Fibroblast of lung (primary cell): ENCODE measurements around the gene CEACAM18. TPM values are rescaled to one million over a fixed set of nuclear protein-coding genes. Genes with fewer than 3 reads are reported as not detected.

Experiments used
- DNase-seq, 2 donors: peaks; one replicate each; pipeline versions ENCODE4 v3.0.0 to v3.0.0-alpha.2; 2010; ENCODE audit warnings: low read depth in 2 of 2
- H2AFZ ChIP-seq: 2 replicates; pipeline ENCODE4 v1.5.1; 2012; ENCODE audit warnings: low read length, control low read depth, inconsistent platforms
- H3K27ac ChIP-seq: 2 replicates; pipeline ENCODE4 v1.5.1; 2011; ENCODE audit warnings: low read length, control low read depth; ENCODE audit not compliant: insufficient read depth
- H3K27me3 ChIP-seq: 2 replicates; pipeline ENCODE4 v1.5.1; 2011; ENCODE audit warnings: mild to moderate bottlenecking, low read length; ENCODE audit not compliant: control insufficient read depth, insufficient read depth
- H3K36me3 ChIP-seq: 2 replicates; pipeline ENCODE4 v1.5.1; 2011; ENCODE audit warnings: low read length; ENCODE audit not compliant: control insufficient read depth, insufficient read depth
- H3K4me1 ChIP-seq: 2 replicates; pipeline ENCODE4 v1.5.1; 2011; ENCODE audit warnings: low read length; ENCODE audit not compliant: control insufficient read depth, insufficient read depth; ENCODE audit errors: extremely low read depth
- H3K4me2 ChIP-seq: 2 replicates; pipeline ENCODE4 v1.5.1; 2011; ENCODE audit warnings: low read length, control low read depth; ENCODE audit not compliant: insufficient read depth; ENCODE audit errors: extremely low read depth
- H3K4me3 ChIP-seq, 4 experiments: fragments of 200-600 bp in 1 of 4; sonication (generic) in 1 of 4; replicated peaks in 1 of 4; 2 replicates each; pipeline ENCODE4 v1.5.1; 2011 to 2016; ENCODE audit warnings: low read length in 4 of 4, low read depth in 3 of 4, mild to moderate bottlenecking in 3 of 4, control low read depth in 2 of 4, inconsistent platforms in 1 of 4, mixed read lengths in 1 of 4; ENCODE audit not compliant: insufficient read depth in 1 of 4; ENCODE audit errors: control extremely low read depth in 1 of 4
- H3K79me2 ChIP-seq: 2 replicates; pipeline ENCODE4 v1.5.1; 2012; ENCODE audit warnings: mild to moderate bottlenecking, low read length, inconsistent platforms; ENCODE audit not compliant: control insufficient read depth, insufficient read depth
- H3K9ac ChIP-seq: 2 replicates; pipeline ENCODE4 v1.5.1; 2011; ENCODE audit warnings: mild to moderate bottlenecking, low read length, control low read depth; ENCODE audit not compliant: insufficient read depth
- H3K9me3 ChIP-seq: 2 replicates; pipeline ENCODE4 v1.5.1; 2012; ENCODE audit warnings: low read depth, low read length; ENCODE audit not compliant: control insufficient read depth, insufficient read depth
- H4K20me1 ChIP-seq: 2 replicates; pipeline ENCODE4 v1.5.1; 2011; ENCODE audit warnings: low read length; ENCODE audit not compliant: control insufficient read depth, insufficient read depth; ENCODE audit errors: extremely low read depth
- CTCF ChIP-seq, 2 donors: IDR thresholded peaks in 1 of 2; conservative IDR thresholded peaks in 1 of 2; 1 replicate in 1 of 2; 2 replicates in 1 of 2; pipeline ENCODE4 v1.5.1; 2011 to 2012; ENCODE audit warnings: low read length in 2 of 2, control low read depth in 1 of 2, inconsistent platforms in 1 of 2, low read depth in 1 of 2, mild to moderate bottlenecking in 1 of 2
- EZH2 ChIP-seq: IDR thresholded peaks from 2 replicates; pipeline ENCODE4 v1.5.1; 2012; ENCODE audit warnings: low read length, control low read depth, mild to moderate bottlenecking; ENCODE audit errors: missing control alignments
- polyA plus RNA-seq, 2 donors: library from polyadenylated mRNA; depleted of rRNA in 1 of 2; stranded (reverse) in 1 of 2; unstranded in 1 of 2; fragments of >200 nt; gene quantifications; 2 replicates each; pipeline ENCODE4 v1.2.1, GENCODE V29; 2011 to 2012; ENCODE audit warnings: missing spikeins in 1 of 2
- total RNA-seq: library from RNA; depleted of rRNA; stranded (reverse); fragments of >200 nt; gene quantifications from 2 replicates; pipeline ENCODE4 v1.2.1, GENCODE V29; 2014

CEACAM18 gene
- total and polyA plus RNA-seq, 2 donors (not counting 1 experiment from before 2014, with no cell fraction given): not detected

- no peak for TF ChIP-seq CTCF (conservative IDR thresholded peaks at IDR 0.05 in 1 of 2, IDR thresholded peaks at IDR 0.05 in 1 of 2; ENCODE audit: low read depth in 1 of 2, low read length in 2 of 2)
- no peak for TF ChIP-seq EZH2
Measured at GRCh38 chr19:51480590-51480989, 2.3 kb downstream of the CEACAM18 start.

GRCh38 chr19:51485960-51486660 is 7.8 kb downstream of the CEACAM18 start:
- no peaks in the 10 kb centered on the region for H3K36me3 ChIP-seq
- H3K9ac ChIP-seq: no peak overlapping the region
- no peak for DNase-seq
- no peak overlapping the region for H2AFZ ChIP-seq
- no peak overlapping the region for H3K4me3 ChIP-seq
- TF ChIP-seq EZH2 (no peak), CTCF (conservative IDR thresholded peaks at IDR 0.05 in 1 of 2, IDR thresholded peaks at IDR 0.05 in 1 of 2; ENCODE audit: low read depth in 1 of 2, low read length in 2 of 2) (no peak)
- H3K27ac ChIP-seq: no peak overlapping the region
- no peaks in the 10 kb centered on the region for H3K9me3 ChIP-seq
- H3K4me2 ChIP-seq: no peak overlapping the region
- H3K27me3 ChIP-seq: no peaks in the 10 kb centered on the region
- H3K4me1 ChIP-seq: no peaks in the 10 kb centered on the region
- no peaks in the 10 kb centered on the region for H4K20me1 ChIP-seq
- H3K79me2 ChIP-seq: no peaks in the 10 kb centered on the region

More at GRCh38 chr19:51480590-51480989, 2.3 kb downstream of the CEACAM18 start:
- H3K9me3 ChIP-seq: no peaks in the 10 kb centered on the region
- H3K27ac ChIP-seq: no peak overlapping the region
- H3K4me3 ChIP-seq: no peak overlapping the region
- no peak overlapping the region for H3K9ac ChIP-seq
- no peak for DNase-seq
- H3K27me3 ChIP-seq: no peaks in the 10 kb centered on the region
- no peak overlapping the region for H3K4me2 ChIP-seq
- H2AFZ ChIP-seq: no peak overlapping the region
- no peaks in the 10 kb centered on the region for H3K36me3 ChIP-seq
- H3K79me2 ChIP-seq: no peaks in the 10 kb centered on the region
- no peaks in the 10 kb centered on the region for H3K4me1 ChIP-seq
- no peaks in the 10 kb centered on the region for H4K20me1 ChIP-seq

- DNase-seq: no peak
- TF ChIP-seq EZH2 (no peak), CTCF (conservative IDR thresholded peaks at IDR 0.05 in 1 of 2, IDR thresholded peaks at IDR 0.05 in 1 of 2; ENCODE audit: low read depth in 1 of 2, low read length in 2 of 2) (no peak)
- no peaks in the 10 kb centered on the region for H4K20me1 ChIP-seq
- H3K27ac ChIP-seq: no peak overlapping the region
- H3K36me3 ChIP-seq: no peaks in the 10 kb centered on the region
- no peaks in the 10 kb centered on the region for H3K4me1 ChIP-seq
- H3K4me2 ChIP-seq: no peak overlapping the region
- H3K27me3 ChIP-seq: no peaks in the 10 kb centered on the region
- no peaks in the 10 kb centered on the region for H3K79me2 ChIP-seq
- H2AFZ ChIP-seq: no peak overlapping the region
- no peaks in the 10 kb centered on the region for H3K9me3 ChIP-seq
- no peak overlapping the region for H3K9ac ChIP-seq
- H3K4me3 ChIP-seq: no peak overlapping the region
Measured at GRCh38 chr19:51488491-51488890, 10.2 kb downstream of the CEACAM18 start.
